K562 (cell line): ENCODE data around the gene LAMA4. TPM values are rescaled to one million over a fixed set of nuclear protein-coding genes. Genes with fewer than 3 reads are reported as not detected.

Experiments
- CHD7 ChIP-seq: fragments of 200-600 bp; sonication (generic); IDR thresholded peaks from one replicate; pipeline ENCODE4 v1.6.1; 2012; ENCODE audit warnings: mild to moderate bottlenecking, low read depth, low read length, inconsistent platforms
- GABPB2 ChIP-seq: fragments of 250-450 bp; sonication (Bioruptor Pico); conservative IDR thresholded peaks from 2 replicates; pipeline ENCODE4 v1.5.1; 2021; ENCODE audit warnings: mild to moderate bottlenecking
- GATA2 ChIP-seq: sonication (generic); formaldehyde crosslinking; IDR thresholded peaks from 2 replicates; pipeline ENCODE4 v1.4.0; 2020; ENCODE audit warnings: mild to moderate bottlenecking, missing genetic modification reagents
- ILK ChIP-seq: fragments of 450-650 bp; IDR thresholded peaks from 2 replicates; pipeline ENCODE4 v1.6.1; 2016; ENCODE audit warnings: missing genetic modification characterization, low read depth, mild to moderate bottlenecking, missing compliant biosample characterization, moderate library complexity, borderline replicate concordance
- TRIM28 ChIP-seq: fragments of 450-650 bp; IDR thresholded peaks from 2 replicates; pipeline ENCODE4 v1.6.1; 2017
- ZNF174 ChIP-seq: fragments of 250-450 bp; sonication (Bioruptor Pico); IDR thresholded peaks from 2 replicates; pipeline ENCODE4 v1.4.0; 2020; ENCODE audit warnings: mild to moderate bottlenecking
- ZNF224 ChIP-seq: sonication (generic); formaldehyde crosslinking; IDR thresholded peaks from 2 replicates; pipeline ENCODE4 v1.8.0; 2022; ENCODE audit warnings: mild to moderate bottlenecking, missing genetic modification reagents
- ZNF23 ChIP-seq: fragments of 250-450 bp; sonication (Bioruptor Pico); IDR thresholded peaks from 2 replicates; pipeline ENCODE4 v1.4.0; 2020; ENCODE audit warnings: mild to moderate bottlenecking
- ZNF263 ChIP-seq: sonication (generic); formaldehyde crosslinking; IDR thresholded peaks from 2 replicates; pipeline ENCODE4 v1.8.0; 2022; ENCODE audit warnings: mild to moderate bottlenecking, missing genetic modification reagents, borderline replicate concordance
- ZNF830 ChIP-seq: fragments of 250-450 bp; sonication (Bioruptor Pico); IDR thresholded peaks from 2 replicates; pipeline ENCODE4 v1.5.0; 2021; ENCODE audit warnings: mild to moderate bottlenecking
- polyA plus RNA-seq, 8 experiments: library from polyadenylated mRNA; depleted of rRNA in 4 of 8; stranded (reverse) in 5 of 8; unstranded in 3 of 8; fragments of >200 nt; fragmentation: Nextera tagmentation in 2 of 8; fragmentation: Illumina TruSeq in 1 of 8; extraction: Ambion mirVana in 2 of 8; extraction: Trizol in 1 of 8; gene quantifications; 2 replicates each; pipeline versions ENCODE4 v1.2.1 to v1.2.3, GENCODE V29; 2011 to 2014; ENCODE audit warnings: inconsistent platforms in 1 of 8, missing spikeins in 1 of 8
- total RNA-seq, 7 experiments: library from RNA; depleted of rRNA in 6 of 7; stranded (reverse); fragments of >200 nt in 6 of 7; fragmentation: Illumina TruSeq in 2 of 7; extraction: Trizol in 2 of 7; gene quantifications; 2 replicates each; pipeline versions ENCODE4 v1.2.1 to v1.2.3, GENCODE V29; 2011 to 2021; ENCODE audit warnings: low replicate concordance in 1 of 7

The LAMA4 gene
- total and polyA plus RNA-seq, 9 of the 15 experiments (the other 6 are each of a cell fraction or from before 2014, with no cell fraction given): 0.05 to 2.9 (median 0.51) TPM

- TF ChIP-seq ZNF174 (CRISPR knock-in tag): no peak
- TF ChIP-seq ZNF224 (CRISPR knock-in tag): no peak
- TF ChIP-seq ZNF830: no peak
- TF ChIP-seq TRIM28: no peak
- TF ChIP-seq GABPB2 (CRISPR knock-in tag): no peak
- no peak for TF ChIP-seq ILK (tag)
- no peak for TF ChIP-seq ZNF263 (CRISPR knock-in tag)
- TF ChIP-seq ZNF23 (CRISPR knock-in tag): no peak
- TF ChIP-seq CHD7: no peak
- no peak for TF ChIP-seq GATA2 (CRISPR knock-in tag)
- TF ChIP-seq, all 486 proteins: peak for 0
Measured at GRCh38 chr6:112210852-112211251, 43.5 kb downstream of the LAMA4 start (continued).
